LoVo (cell line): ENCODE data around the gene GDNF.
"Not testable (repeated sequence)": the region's sequence is repeated elsewhere in the genome, so short reads cannot be mapped to it uniquely, and the experiment has no call there.

Source experiments
- DNase-seq: peaks from one replicate; pipeline ENCODE4 v3.0.0-alpha.2; 2016; ENCODE audit warnings: low spot score

The GDNF gene

DNA sequence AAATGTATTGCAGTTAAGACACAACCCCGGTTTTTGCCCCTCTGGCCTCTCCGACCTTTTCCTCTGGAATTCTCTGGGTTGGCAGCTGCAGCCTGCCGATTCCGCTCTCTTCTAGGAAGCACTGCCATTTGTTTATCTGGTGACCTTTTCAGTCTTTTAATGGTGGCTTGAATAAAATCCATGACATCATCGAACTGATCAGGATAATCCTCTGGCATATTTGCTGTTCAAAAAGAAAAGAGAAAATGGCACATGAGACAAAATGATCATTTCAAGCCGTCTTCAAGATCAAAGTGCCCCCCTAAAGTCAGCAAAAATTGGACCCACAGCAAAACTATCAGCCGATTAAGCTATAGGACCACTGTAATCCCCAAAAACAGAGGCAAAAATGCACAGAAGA, 23.9 kb downstream of the GDNF start:
- no peak for DNase-seq

DNA sequence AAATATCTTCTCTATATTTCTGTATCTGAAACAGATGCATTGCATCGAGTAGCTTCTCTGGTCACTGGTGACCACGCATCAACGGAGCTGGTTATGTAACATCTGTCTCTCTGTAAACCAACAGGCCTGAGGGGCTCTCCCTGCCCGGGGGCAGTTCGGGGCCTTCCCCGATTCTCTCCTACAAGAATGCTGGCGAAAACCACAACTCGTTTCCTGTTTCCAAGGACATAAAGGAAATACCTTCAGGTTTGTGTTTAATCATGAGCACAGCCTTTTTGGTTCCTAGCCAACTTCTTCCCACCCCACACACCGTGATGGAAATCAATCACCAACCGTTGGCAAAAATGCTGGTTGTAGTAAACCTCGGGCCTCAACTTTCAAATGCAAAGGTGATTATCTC, 25.1 kb downstream of the GDNF start:
- no peak for DNase-seq

DNA sequence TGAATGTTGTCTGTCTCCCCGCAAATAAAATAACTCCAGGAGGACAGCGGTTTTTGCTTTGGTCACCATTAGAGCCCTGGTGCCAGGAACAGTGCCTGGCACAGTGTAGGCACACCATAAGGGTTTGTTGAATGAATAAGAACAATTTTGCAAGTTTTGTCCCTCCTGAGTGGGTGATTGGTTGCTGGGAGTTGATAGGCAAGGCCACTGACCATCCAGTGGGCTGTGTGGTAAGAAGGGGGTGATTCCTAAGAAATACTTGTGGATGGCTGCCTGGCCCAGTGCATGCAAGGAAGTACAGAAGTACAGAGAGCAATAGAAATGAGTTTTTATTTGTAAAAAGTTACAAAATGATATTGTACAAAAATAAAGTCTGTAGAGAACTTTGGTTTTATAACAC, 27.5 kb downstream of the GDNF start:
- no peak for DNase-seq

DNA sequence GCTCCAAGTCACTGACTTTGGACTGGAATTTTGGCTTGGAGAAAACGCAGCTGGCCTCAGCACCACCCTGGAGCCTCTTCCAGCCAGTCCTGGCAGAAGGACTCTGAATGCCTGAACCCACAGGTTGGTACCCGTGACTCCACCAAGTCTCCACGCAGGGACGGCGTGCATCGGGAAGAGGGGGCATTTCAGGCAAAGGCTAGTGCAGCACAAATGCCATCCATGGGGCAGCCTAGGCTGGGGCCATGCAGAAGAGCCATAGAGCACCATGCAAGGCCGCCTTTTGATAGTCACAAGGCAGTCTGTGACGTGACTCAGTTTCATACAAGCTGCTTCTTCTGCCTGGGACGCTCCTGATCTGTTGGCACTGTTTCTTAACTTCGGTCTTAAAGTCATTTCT, 28.0 kb downstream of the GDNF start:
- no peak for DNase-seq

DNA sequence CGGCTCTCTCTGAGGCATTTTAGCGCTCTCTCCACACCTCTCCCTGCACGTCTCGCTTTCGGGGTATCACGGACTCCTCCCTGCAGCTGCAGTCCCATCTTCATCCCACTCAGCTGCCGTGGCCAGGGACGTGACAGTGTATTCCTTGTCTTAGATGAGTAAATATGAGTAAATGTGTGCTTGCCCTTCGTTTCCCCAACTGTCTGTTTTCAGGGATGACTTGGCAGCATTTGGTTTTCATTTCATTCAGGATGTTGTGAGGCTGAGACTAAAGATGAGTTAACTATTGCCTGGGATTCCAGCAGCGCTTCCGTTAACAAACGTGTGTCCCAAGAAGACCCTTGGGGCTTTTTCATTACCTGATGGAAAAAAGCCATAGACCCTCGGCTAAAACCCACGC, 29.5 kb downstream of the GDNF start:
- no peak for DNase-seq

DNA sequence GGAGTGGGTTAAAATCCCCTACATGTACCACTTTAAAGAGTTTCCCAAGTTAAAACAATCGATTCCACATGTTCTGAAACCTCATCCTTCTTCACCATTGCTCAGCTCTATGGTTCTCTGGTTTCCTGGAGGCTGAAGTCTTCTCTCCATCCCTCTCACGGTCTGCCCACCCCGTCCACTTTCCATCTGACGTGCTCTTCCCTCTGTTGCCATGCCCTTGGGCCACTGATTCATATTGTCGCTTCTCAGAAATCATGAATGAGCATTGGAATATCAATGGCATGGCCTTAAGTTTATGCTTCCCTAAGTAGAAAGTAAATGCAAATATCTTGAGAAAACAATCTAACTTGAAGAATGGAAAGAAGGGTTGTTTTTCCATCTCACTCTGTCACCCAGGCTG, 30.9 kb downstream of the GDNF start:
- no peak for DNase-seq

DNA sequence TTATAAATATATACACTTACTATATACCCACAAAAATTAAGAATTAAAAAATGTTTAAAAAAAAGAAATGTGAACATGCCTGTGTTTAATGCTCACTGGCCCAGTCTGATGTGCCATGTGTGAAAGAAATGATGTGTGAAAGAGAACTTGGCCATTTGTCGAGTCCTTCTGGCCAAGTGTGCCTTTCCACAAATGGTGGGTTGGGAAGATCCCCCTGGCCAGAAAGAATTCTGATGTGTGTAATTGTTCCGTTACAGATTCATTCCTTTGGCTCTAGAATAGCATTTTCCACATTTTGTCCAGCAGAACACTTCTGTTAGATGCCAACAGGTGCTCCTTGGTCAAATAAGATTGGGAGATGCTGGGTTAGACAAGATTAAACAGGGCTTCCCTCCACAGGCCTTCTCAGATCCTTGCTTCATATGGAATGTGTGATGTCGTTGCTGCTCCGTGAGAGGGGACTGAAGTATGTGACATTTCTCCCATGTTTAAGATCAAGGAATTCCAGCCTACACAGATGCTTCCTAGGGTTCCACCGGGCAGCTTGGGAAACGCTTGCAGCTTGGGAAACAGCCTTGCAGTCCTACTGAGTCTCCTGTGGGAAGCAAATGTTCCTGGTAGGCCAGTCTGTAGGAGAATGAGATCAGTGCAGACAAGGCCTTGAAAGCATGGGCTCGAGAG, 32.1 kb downstream of the GDNF start:
- no peak for DNase-seq

DNA sequence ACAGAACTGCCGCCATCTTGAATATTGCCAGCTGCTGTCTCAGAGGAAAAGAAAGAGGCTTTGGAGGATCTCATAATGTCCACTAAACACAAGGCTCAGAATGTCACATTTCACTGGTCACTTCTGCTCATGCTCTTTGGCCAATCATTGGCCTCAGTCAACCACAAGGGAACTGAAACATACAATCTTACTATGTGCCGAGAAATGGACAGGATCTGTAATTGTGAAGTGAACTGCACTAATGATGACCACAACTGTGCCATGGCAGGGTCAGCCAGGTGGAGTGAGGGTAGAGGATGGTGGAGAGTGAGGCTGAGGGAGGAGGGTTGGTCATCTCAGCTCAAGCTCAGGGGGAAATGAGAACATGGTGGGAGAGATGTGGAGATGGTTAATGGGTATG, 32.8 kb downstream of the GDNF start:
- no peak for DNase-seq

DNA sequence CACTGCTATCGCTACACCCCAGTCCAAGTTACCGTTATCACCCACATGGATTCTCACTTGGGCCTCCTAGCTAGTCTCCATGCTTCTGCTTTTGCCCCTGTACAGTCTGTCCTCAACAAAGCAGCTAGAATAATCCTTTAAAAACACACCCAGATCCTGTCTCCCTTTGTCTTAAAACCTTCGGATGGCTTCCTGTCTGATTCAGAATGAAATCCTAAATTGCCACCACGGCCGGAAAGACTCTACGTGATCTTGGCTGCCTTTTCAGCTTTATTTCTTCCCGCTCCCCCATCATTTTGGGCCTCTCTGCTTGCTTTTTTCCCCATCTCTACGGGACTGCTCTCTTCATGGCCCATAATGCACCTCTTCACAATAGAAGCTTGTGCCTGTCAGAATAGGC, 33.4 kb downstream of the GDNF start:
- no peak for DNase-seq

DNA sequence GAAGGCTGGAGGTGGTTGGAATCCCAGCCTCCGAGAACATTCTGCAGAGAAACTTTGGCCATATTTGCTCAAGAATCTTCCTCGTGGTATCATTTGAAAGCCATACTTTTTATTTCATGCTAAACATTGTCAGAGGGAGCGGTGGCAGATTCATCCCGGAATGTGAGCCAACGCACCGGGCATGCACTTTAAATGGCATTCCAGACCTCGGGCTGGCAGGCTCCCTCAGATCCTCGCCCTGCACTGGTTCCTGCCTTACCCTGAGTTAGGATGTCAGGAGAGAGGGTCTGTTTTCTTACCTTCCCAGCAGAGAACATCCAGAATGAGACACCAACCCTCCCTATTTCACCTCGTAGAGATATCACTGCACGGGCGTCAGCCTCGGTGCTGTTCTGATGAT, 33.8 kb downstream of the GDNF start:
- DNase-seq, result no peak

DNA sequence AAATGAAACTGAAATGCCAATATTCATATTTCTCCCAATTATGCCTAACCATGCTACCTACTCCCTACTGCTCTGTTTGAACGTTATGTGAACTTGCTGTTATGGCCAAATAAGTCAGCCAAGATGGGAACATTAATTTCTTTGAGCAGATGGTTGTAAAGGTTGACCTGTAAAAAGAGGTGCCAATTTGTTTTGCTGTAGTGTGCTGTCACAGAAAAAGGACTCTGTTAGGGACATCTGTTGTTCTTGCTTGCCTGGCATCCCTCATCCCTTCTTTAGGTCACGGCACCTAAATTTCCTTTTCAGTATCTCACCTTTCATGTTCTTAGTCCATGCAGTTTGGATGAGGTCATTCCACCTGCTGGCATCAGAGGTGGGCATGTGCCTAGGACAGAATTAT, 35.4 kb downstream of the GDNF start:
- DNase-seq, result no peak

DNA sequence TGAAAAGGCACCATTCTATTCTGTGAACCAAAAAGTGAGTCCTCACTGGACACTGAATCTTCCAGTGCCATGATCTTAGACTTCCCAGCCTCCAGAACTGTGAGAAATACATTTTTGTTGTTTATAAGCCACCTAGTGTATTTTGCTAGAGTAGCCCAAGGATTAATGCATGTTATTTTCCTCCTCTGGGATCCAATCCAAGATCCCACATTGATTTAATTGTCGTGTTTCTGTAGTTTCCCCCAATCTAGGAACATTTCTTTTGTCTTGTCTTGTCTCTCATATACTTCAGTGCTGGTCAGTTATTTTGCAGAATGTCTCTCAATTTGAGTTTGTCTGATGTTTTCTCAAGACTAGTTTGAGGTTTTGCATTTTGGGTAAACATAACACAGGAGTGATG, 36.4 kb downstream of the GDNF start:
- DNase-seq, result no peak

DNA sequence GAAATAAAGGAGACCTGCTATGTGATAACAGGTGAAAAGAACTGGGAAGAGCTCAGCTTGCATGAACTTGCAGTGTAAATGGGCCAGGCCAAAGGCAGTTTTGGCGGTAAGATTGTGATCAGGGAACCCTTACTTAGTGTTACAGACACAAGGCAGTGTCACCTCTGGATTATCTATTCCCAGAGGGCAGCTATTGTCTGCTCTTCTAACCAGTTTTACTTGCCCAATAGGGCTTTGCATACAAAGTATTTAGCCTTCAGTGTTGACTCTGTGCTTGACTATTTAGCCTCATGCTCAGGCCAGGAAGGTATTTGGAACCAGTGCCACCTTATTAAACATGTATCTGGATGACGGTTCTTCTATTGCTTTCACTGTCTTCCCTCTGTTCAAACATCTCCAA, 38.3 kb downstream of the GDNF start:
- DNase-seq, result no peak

DNA sequence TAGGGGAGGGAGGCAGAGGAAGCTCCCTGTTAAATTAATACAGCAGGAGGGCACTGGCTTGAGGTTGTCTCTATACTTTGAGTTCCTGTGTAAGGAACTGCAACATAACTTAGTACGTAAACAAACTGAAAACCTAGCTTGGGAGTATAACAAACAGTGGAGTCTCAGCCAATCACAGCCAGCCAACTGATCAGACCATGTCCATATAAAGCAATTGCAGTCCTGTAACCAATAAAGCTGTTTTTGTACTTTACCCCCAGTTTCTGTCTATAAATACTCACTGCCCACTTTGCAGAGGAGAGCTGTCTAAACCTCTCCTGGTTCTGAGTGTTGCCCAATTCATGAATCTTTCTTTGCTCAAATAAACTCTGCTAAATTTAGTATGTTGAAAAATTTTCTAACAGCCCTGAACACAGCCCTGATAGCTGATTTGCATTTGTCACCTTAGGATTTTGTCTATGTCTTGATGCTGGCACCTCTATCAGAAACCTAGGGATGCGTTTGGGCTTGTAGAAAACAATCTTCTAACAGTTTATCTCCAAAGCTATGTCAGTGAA, 39.9 kb downstream of the GDNF start:
- no peak for DNase-seq

DNA sequence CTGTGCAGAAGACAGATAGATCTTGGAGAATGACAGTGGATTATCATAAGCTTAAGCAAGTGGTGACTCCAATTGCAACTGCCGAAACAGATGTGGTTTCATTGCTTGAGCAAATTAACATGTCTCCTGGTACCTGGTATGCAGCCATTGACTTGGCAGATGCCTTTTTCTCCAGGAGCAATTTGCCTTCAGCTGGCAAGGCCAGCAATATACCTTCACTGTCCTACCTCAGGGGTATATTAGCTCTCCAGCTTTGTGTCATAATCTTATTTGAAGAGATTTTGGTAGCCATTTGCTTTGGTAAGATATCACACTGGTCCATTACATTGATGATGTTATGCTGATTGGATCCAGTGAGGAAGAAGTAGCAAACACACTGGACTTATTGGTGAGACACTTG, 43.4 kb downstream of the GDNF start:
- not testable (repeated sequence) for DNase-seq

DNA sequence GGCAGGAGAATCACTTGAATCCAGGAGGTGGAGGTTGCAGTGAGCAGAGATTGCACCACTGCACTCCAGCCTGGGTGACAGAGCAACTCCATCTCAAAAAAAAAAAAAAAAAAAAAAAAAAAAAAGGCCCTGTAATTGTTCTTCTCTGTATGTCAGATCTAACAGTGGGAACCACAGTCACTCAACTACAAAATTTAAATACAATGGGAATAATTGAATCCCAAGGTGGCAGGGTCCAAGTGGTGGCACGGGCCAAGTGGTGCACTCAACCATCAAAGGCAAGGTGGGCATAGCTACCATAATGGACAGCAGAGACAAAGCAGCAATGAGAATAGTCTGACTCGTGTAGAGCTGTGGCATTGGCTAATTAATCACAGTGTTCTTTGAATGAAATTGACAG, 44.5 kb downstream of the GDNF start:
- DNase-seq, result not testable (repeated sequence)

DNA sequence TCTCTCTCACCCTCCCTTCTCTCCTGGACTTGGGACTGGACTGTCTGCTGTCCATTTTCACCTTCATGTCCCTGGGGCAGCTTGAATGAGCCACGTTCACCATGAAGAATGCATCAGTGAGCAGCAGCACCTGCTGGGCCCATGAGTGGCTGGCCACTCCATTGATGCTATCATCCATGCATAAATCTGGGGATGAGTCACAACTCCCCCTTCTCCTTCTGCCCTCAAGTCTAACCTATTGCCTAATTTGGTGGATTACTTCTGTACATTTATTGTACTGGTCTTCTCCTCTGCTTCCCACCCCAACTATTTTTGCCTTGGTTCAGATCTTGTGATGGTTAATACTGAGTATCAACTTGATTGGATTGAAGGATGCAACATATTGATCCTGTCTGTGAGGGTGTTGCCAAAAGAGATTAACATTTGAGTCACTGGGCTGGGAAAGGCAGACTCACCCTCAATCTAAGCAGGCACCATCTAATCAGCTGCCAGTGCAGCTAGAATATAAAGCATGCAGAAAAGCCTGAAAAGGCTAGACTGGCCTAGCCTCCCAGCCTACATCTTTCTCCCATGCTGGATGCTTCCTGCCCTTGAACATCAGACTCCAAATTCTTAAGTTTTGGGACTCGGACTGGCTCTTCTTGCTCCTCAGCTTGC, 46.7 kb downstream of the GDNF start:
- DNase-seq, result no peak

DNA sequence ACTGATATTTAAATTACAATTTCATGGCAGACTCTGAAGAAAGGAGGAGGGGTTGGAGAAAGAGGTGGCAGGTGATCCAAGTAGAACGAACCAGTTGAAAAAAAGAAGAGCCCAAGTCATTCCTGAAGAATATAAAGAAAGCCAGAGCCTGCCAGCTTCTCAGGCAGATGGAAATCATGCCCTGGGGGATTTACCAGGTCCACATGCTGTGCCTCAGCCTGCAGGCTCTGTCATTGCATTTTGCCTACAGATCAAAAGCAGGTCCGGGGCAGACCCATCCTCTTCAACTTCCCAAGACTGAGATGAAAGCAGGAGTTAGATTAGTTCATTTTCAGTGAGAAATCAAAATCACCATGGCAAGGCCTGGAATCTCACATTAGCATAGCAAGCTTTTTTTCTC, 48.5 kb downstream of the GDNF start:
- no peak for DNase-seq

DNA sequence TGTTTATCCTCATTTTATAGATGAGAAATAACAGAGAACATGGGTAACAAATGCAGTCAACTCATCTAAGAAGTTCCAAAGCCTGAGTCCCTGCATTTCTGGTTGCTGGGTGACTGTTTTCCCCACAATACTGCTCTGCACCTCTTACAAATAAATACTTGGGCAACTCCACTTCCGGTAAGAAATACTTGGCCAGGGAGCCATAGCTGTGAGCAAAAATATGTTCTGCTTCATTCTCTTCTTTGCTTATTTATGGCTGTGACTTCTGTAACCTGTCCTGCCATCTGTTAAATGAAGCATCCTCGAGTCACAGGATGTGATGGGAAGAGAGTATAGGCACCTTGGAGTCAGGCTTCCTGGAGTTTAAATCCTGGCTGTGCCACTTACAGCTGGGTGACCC, 49.9 kb downstream of the GDNF start:
- DNase-seq, result no peak

DNA sequence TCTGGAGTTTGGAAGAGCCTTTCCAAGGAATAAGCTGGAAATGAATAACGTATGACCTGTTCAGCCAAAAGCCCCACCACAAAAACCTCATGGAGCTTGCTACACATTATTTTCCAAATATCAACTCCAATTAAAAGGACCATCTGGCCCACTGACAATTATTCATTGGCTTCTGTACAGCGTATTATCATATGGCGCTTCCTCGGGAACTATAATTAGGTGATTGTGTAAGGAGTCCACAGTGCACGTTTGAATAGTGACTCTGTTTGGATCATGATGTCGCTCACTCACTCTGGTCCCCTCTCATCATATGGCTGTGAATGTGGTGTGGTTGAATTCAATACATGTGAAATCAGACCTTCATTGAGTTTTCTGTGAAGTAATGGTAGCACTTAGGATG, 52.1 kb downstream of the GDNF start:
- DNase-seq, result no peak

DNA sequence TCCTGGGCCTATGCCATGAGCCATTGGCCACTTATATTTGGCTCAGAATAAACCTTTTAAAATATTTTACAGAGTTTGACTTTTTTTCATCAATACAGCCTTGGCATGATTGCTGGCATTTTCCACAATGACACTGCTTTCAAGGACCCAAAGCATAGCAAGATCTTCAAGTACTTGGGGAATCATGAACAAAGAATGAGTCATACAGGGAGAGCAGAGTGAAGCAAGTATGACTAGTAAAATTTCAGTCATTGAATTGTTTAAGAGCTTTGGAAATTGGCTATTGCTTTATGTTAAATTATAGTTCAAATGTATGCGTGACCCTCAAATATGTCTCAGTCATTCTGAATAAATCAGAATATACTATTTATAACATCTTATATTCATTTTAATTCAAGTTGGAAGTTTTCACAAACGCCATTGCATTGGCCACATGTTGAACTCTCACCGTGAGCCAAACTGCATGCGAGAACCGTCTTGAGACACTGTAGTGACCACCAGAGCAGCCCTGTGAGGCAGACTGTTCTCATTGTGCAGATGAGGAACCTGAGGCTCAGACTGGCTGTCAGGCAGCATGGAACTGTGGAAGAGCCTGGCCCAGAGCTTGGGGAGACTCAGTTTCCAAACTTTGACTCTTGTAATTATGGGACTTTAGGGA, 52.9 kb downstream of the GDNF start:
- no peak for DNase-seq

DNA sequence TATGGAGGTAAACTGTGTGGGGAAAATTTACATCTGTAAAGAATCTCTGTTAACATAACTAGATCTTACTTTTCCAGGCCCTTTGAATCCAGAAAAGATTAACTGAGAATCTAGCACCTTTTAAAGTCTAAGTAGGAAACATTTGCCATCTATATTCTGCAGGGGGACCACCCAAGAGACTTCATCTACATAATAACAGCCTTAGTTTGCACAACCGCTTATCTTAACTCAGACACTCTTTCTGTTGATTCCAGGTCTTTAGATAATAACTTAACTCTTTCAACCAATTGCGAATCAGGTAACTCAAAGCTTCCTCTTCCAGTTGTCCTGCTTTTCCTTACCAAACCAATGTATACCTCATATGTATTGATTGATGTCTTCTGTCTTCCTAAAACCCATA, 53.4 kb downstream of the GDNF start:
- no peak for DNase-seq

DNA sequence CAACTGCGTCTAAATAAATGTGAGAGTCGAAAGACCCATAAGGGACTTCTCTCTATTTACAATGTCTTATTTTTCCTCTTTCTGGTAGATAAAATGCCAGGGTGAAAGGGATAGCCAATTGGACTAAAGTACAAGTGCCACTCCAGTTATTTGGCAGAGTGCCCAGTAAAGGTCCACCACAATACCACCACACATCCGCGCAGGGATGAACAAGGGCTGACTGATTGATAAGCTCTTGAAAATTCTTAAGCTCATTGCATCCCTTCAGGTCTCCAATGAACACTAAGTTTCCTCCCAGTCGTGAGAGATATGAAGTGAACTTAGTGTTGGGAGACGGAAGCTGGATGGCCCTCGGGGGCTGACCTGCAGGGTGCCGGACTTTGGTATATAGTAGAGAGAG, 58.4 kb downstream of the GDNF start:
- not testable (repeated sequence) for DNase-seq
